ENCODE data around the gene KAT8. TPM values are rescaled to one million over a fixed set of nuclear protein-coding genes. Genes with fewer than 3 reads are reported as not detected.
"Not testable (repeated sequence)": the region's sequence is repeated elsewhere in the genome, so short reads cannot be mapped to it uniquely, and the experiment has no call there.

Gene KAT8
- total RNA-seq, 4 donors from 2014 or later = 69.7 to 116 (median 81.7) TPM

GRCh38 chr16:31099860-31100638 is 17.4 kb upstream of the KAT8 start:
- TF ChIP-seq POLR2A (IDR thresholded peaks at IDR 0.05) = no peak
- TF ChIP-seq CTCF (IDR thresholded peaks at IDR 0.05) = no peak
- intact Hi-C loops (cut with DNase I; ENCODE audit: low total_unique reads) = no loop called here
- 70 to 76% methylated on average over 4 of the region's 4 CpGs for WGBS, 2 donors
- DNase-seq (ENCODE audit: low spot score in 2 of 2) = no peak
- H3K4me3 ChIP-seq (ENCODE audit: low read depth, poor library complexity, severe bottlenecking) = no peak overlapping the region

- intact Hi-C loops (cut with DNase I; ENCODE audit: low total_unique reads); DNase-seq (ENCODE audit: low spot score in 2 of 2); H3K4me3 ChIP-seq (ENCODE audit: low read depth, poor library complexity, severe bottlenecking): not testable (repeated sequence)
- 87 to 89% methylated on average over 13 of the region's 13 CpGs for WGBS, 2 donors
Observed at GRCh38 chr16:31100876-31101641, 16.4 kb upstream of the KAT8 start.

- H3K4me3 ChIP-seq (ENCODE audit: low read depth, poor library complexity, severe bottlenecking) = no peak overlapping the region
Observed at GRCh38 chr16:31105677-31106213, 11.7 kb upstream of the KAT8 start.

GRCh38 chr16:31106509-31107464 is 10.7 kb upstream of the KAT8 start:
- H3K4me3 ChIP-seq (ENCODE audit: low read depth, poor library complexity, severe bottlenecking) = no peak overlapping the region
- no peak for DNase-seq (ENCODE audit: low spot score in 2 of 2)
- no peak for TF ChIP-seq POLR2A (IDR thresholded peaks at IDR 0.05)
- TF ChIP-seq CTCF (IDR thresholded peaks at IDR 0.05) = no peak
- 89 to 92% methylated on average over 28 of the region's 28 CpGs for WGBS, 2 donors
- intact Hi-C loops (cut with DNase I; ENCODE audit: low total_unique reads) = no loop called here

More at GRCh38 chr16:31105677-31106213, 11.7 kb upstream of the KAT8 start:
- intact Hi-C loops (cut with DNase I; ENCODE audit: low total_unique reads) = no loop called here
- DNase-seq (ENCODE audit: low spot score in 2 of 2) = peak; percentile 83 to 98
- WGBS, 2 donors = 10% methylated on average over 33 of the region's 33 CpGs
- TF ChIP-seq CTCF (IDR thresholded peaks at IDR 0.05) (peak in 1 of 3 donors; percentile 95), POLR2A (IDR thresholded peaks at IDR 0.05) (no peak)

- TF ChIP-seq POLR2A (IDR thresholded peaks at IDR 0.05) = no peak
- TF ChIP-seq CTCF (IDR thresholded peaks at IDR 0.05) = no peak
- no peak for DNase-seq (ENCODE audit: low spot score in 2 of 2)
- no peak overlapping the region for H3K4me3 ChIP-seq (ENCODE audit: low read depth, poor library complexity, severe bottlenecking)
- whole genome bisulfite sequencing, 2 donors = 92 to 93% methylated on average over 6 of the region's 6 CpGs
- intact Hi-C loops (cut with DNase I; ENCODE audit: low total_unique reads) = no loop called here
Observed at GRCh38 chr16:31107465-31107867, 10.0 kb upstream of the KAT8 start.
